Measurements from ENCODE around the gene LMO7. TPM values are rescaled to one million over a fixed set of nuclear protein-coding genes. Genes with fewer than 3 reads are reported as not detected.

The LMO7 gene
- total RNA-seq, 2 experiments from 2014 or later, result 21.4 to 25.4 TPM

GRCh38 chr13:75637181-75637750 lies 1.1 kb downstream of the LMO7 start:
- CTCF ChIA-PET (ENCODE audit: unreplicated experiment), result no interaction called here
- POLR2A ChIA-PET, result interaction anchor here (0.6 to 2.0 kb wide), 2 partner anchors 11 to 50 kb away, joined by 3 to 5 read pairs; no protein-coding TSS in a partner anchor
- Histone ChIP-seq H3K4me1 (ENCODE audit: insufficient read depth, low read length, poor library complexity, severe bottlenecking) (peaks cover 23% of the 10 kb centered on the region), H3K4me3 (ENCODE audit: low read depth, low read length, poor library complexity, severe bottlenecking) (peak overlapping the region; percentile 35), H3K9me3 (ENCODE audit: low read length) (no peaks in the 10 kb centered on the region), H2AFZ (ENCODE audit: low read length) (0 out of 2 replicates have a peak overlapping the region, but pooled peaks have one; percentile 27), H3K4me2 (ENCODE audit: low read length) (peak overlapping the region; percentile 86), H3K9me2 (ENCODE audit: insufficient read depth, low read length) (no peaks in the 10 kb centered on the region), H3K27ac (ENCODE audit: low read depth, low read length, poor library complexity, severe bottlenecking) (no peak overlapping the region), H3K79me2 (ENCODE audit: insufficient read depth, low read depth, low read length) (no peaks in the 10 kb centered on the region), H4K20me1 (ENCODE audit: insufficient read depth, low read length) (no peaks in the 10 kb centered on the region; the same call in 1 of the 2 replicates), H3K36me3 (ENCODE audit: insufficient read depth, low read length) (no peaks in the 10 kb centered on the region)
- intact Hi-C loops (cut with micrococcal nuclease; ENCODE audit: unreplicated experiment), result loop anchor here (5.0 kb wide), 2 partner anchors 155 to 270 kb away; partner anchors contain the start of gene TBC1D4
- BruUV-seq (replicated peaks), result TSS peak; percentile 64
- DNase-seq (ENCODE audit: low spot score), result no peak
- TF ChIP-seq EZH2phosphoT487 (IDR thresholded peaks at IDR 0.05; ENCODE audit: borderline replicate concordance, low read depth, low read length) (no peak), CTCF (conservative IDR thresholded peaks at IDR 0.05; ENCODE audit: low read length) (no peak)

GRCh38 chr13:75639454-75639853 lies 3.3 kb downstream of the LMO7 start:
- no peaks in the 10 kb centered on the region for H3K36me3 ChIP-seq (ENCODE audit: insufficient read depth, low read length)
- ChIA-PET CTCF (ENCODE audit: unreplicated experiment) (no interaction called here), POLR2A (interaction anchor here (0.6 to 0.7 kb wide), 2 partner anchors 11 to 205 kb away, joined by 3 read pairs; no protein-coding TSS in a partner anchor)
- H3K9me2 ChIP-seq (ENCODE audit: insufficient read depth, low read length), result no peaks in the 10 kb centered on the region
- H3K4me3 ChIP-seq (ENCODE audit: low read depth, low read length, poor library complexity, severe bottlenecking), result no peak overlapping the region
- peak overlapping the region; percentile 9; the same call in 1 of the 2 replicates for H3K4me2 ChIP-seq (ENCODE audit: low read length)
- H3K79me2 ChIP-seq (ENCODE audit: insufficient read depth, low read depth, low read length), result no peaks in the 10 kb centered on the region
- H3K27ac ChIP-seq (ENCODE audit: low read depth, low read length, poor library complexity, severe bottlenecking), result no peak overlapping the region
- BruUV-seq (replicated peaks), result no TSS peak
- intact Hi-C loops (cut with micrococcal nuclease; ENCODE audit: unreplicated experiment), result loop anchor here (5.0 kb wide), 2 partner anchors 157 to 272 kb away; partner anchors contain the start of gene TBC1D4
- no peak overlapping the region for H2AFZ ChIP-seq (ENCODE audit: low read length)
- no peak for DNase-seq (ENCODE audit: low spot score)
- peaks cover 23% of the 10 kb centered on the region for H3K4me1 ChIP-seq (ENCODE audit: insufficient read depth, low read length, poor library complexity, severe bottlenecking)
- no peaks in the 10 kb centered on the region for H3K9me3 ChIP-seq (ENCODE audit: low read length)
- no peaks in the 10 kb centered on the region; the same call in 1 of the 2 replicates for H4K20me1 ChIP-seq (ENCODE audit: insufficient read depth, low read length)
- no peak for TF ChIP-seq CTCF (conservative IDR thresholded peaks at IDR 0.05; ENCODE audit: low read length)
- TF ChIP-seq EZH2phosphoT487 (IDR thresholded peaks at IDR 0.05; ENCODE audit: borderline replicate concordance, low read depth, low read length), result no peak

GRCh38 chr13:75641026-75641425 lies 4.9 kb downstream of the LMO7 start:
- Histone ChIP-seq H3K9me3 (ENCODE audit: low read length) (no peaks in the 10 kb centered on the region), H3K4me2 (ENCODE audit: low read length) (no peak overlapping the region), H3K4me3 (ENCODE audit: low read depth, low read length, poor library complexity, severe bottlenecking) (no peak overlapping the region), H3K9me2 (ENCODE audit: insufficient read depth, low read length) (no peaks in the 10 kb centered on the region), H3K79me2 (ENCODE audit: insufficient read depth, low read depth, low read length) (no peaks in the 10 kb centered on the region), H3K36me3 (ENCODE audit: insufficient read depth, low read length) (peaks cover 2% of the 10 kb centered on the region; the same call in 1 of the 2 replicates), H2AFZ (ENCODE audit: low read length) (no peak overlapping the region), H3K4me1 (ENCODE audit: insufficient read depth, low read length, poor library complexity, severe bottlenecking) (peaks cover 15% of the 10 kb centered on the region), H4K20me1 (ENCODE audit: insufficient read depth, low read length) (no peaks in the 10 kb centered on the region; the same call in 1 of the 2 replicates), H3K27ac (ENCODE audit: low read depth, low read length, poor library complexity, severe bottlenecking) (no peak overlapping the region)
- TF ChIP-seq CTCF (conservative IDR thresholded peaks at IDR 0.05; ENCODE audit: low read length) (no peak), EZH2phosphoT487 (IDR thresholded peaks at IDR 0.05; ENCODE audit: borderline replicate concordance, low read depth, low read length) (no peak)
- CTCF ChIA-PET (ENCODE audit: unreplicated experiment), result interaction anchor here (0.6 kb wide), 1 partner anchor 237 kb away, joined by 3 read pairs; no protein-coding TSS in a partner anchor
- POLR2A ChIA-PET, result no interaction called here
- DNase-seq (ENCODE audit: low spot score), result no peak
- BruUV-seq (replicated peaks), result no TSS peak
- intact Hi-C loops (cut with micrococcal nuclease; ENCODE audit: unreplicated experiment), result no loop called here

Measured in OCI-LY7 (cell line).